ENCODE data around the gene MAGOH. TPM values are rescaled to one million over a fixed set of nuclear protein-coding genes. Genes with fewer than 3 reads are reported as not detected.
A peak's percentile ranks its signal among the peaks of the same experiment; 100 is the strongest.

The MAGOH gene
- total and polyA plus RNA-seq, 8 donors: 31.8 to 88.3 (median 76.8) TPM

DNA sequence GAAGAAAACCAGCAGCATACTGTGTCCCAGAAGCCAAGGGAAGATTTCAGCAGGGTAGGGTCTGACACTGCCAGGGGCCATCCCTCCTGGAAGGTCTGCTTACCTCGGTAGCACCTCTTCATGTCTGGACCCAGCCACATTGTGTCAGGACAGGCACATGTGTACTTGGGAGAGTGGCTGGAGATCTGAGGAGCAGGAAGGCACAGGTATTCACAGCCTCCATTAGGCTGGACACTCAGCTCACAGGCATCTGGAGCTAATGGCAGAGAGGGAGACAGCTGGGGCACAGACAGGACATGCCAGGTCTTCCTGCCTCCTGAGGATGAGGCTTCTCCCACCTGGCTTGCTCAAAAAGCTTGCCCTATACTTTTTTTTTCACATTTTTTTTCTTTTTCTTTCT, 19.9 kb upstream of the MAGOH start:
- peak; percentile 47 for ATAC-seq
- peaks cover 0 to 82% of the 10 kb centered on the region in 2 donors for H3K36me3 ChIP-seq

DNA sequence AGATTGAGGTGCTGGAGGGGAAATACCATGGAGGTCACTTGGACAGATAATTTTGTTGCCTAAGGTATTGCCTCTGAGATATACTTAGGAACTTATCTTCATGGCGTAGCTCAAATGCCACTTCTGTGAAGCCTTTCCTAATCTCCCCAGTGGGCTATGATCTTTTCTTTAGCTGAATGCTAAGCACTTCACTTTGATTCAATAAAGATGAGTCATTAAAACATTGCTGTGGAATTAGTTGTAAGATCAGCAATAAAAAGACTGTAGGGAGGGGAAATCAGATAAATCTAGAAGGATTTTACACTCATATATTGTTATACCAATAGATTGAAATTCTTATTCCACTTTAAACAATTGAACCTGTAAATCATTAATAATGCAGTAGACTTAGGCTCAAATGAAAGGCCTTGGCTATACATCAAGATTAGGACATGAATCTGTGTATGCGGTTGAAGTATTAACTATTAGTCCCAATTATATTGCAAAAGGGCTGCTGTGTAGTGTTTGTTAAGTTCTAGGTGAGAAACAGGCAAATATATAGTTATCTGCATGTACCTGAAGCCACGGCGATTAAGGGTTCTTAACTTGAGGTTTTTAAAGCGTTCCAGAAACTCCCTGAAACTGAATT, 19.2 kb upstream of the MAGOH start:
- peak; percentile 26 for ATAC-seq
- TF ChIP-seq, protein P1, sequence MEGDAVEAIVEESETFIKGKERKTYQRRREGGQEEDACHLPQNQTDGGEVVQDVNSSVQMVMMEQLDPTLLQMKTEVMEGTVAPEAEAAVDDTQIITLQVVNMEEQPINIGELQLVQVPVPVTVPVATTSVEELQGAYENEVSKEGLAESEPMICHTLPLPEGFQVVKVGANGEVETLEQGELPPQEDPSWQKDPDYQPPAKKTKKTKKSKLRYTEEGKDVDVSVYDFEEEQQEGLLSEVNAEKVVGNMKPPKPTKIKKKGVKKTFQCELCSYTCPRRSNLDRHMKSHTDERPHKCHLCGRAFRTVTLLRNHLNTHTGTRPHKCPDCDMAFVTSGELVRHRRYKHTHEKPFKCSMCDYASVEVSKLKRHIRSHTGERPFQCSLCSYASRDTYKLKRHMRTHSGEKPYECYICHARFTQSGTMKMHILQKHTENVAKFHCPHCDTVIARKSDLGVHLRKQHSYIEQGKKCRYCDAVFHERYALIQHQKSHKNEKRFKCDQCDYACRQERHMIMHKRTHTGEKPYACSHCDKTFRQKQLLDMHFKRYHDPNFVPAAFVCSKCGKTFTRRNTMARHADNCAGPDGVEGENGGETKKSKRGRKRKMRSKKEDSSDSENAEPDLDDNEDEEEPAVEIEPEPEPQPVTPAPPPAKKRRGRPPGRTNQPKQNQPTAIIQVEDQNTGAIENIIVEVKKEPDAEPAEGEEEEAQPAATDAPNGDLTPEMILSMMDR (IDR thresholded peaks at IDR 0.05): no peak
- Histone ChIP-seq H3K27me3 (no peaks in the 10 kb centered on the region), H3K4me1 (no peaks in the 10 kb centered on the region), H3K36me3 (peaks cover 0 to 78% of the 10 kb centered on the region in 2 donors), H3K9me3 (no peaks in the 10 kb centered on the region), H3K27ac (no peak overlapping the region), H3K4me3 (no peak overlapping the region)
- no peak for DNase-seq
- intact Hi-C loops (cut with DNase I): no loop called here

More for the DNA sequence above, 19.9 kb upstream of the MAGOH start:
- no peak for DNase-seq
- TF ChIP-seq, protein P1 (IDR thresholded peaks at IDR 0.05): no peak
- H3K27me3 ChIP-seq: no peaks in the 10 kb centered on the region
- no peak overlapping the region for H3K4me3 ChIP-seq
- no peaks in the 10 kb centered on the region for H3K9me3 ChIP-seq
- intact Hi-C loops (cut with DNase I): no loop called here
- H3K27ac ChIP-seq: no peak overlapping the region
- no peaks in the 10 kb centered on the region for H3K4me1 ChIP-seq

DNA sequence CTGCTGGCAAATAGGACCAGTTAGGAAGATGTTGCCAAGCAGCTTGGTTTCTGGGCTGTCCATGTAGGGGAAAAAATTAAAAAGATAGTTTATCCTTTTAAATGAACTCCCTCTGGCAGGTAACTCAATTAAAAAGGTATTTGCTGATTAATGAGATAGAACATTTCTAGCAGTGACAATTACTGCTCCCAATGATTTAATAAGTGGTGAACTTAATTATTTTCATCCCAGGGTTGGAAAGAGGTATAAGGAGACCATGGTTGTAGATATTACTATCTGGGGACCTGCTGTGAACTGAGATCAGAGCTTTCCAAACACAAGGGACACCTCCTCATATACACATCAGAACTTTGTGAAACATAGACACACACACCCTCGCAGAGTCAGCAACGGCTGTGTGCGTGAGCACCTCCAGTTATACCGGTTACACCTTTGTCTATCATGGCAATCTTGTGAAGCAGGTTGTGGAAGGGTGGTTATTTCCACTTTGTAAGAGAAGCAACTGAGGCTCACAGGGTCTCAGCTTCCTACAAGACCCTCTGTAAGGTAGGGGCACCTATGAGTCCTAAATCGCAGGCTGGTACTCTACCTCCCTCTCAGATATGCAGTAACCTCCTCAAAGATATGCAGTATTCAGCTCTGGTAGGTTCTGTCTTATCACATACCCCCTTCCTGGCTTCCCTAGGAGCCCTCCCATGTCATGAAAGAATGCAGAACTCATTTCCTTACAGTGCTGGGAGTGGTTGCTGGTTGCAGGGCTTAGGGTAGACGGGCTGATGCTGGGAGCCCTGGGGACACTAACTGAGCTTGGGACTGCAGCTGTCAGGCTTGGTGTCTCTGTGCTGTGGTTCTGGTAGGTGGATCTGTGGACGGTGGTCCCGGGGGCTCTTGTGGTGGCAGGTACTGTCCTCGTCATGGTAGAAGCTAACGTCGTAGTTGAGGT, 18.5 kb upstream of the MAGOH start:
- no peak overlapping the region for H3K4me3 ChIP-seq
- H3K36me3 ChIP-seq: peaks cover 0 to 77% of the 10 kb centered on the region in 2 donors
- TF ChIP-seq, protein P1 (IDR thresholded peaks at IDR 0.05): no peak
- DNase-seq (no peak), ATAC-seq (no peak)
- intact Hi-C loops (cut with DNase I): no loop called here
- H3K27me3 ChIP-seq: no peaks in the 10 kb centered on the region
- no peak overlapping the region for H3K27ac ChIP-seq
- H3K4me1 ChIP-seq: no peaks in the 10 kb centered on the region
- no peaks in the 10 kb centered on the region for H3K9me3 ChIP-seq

DNA sequence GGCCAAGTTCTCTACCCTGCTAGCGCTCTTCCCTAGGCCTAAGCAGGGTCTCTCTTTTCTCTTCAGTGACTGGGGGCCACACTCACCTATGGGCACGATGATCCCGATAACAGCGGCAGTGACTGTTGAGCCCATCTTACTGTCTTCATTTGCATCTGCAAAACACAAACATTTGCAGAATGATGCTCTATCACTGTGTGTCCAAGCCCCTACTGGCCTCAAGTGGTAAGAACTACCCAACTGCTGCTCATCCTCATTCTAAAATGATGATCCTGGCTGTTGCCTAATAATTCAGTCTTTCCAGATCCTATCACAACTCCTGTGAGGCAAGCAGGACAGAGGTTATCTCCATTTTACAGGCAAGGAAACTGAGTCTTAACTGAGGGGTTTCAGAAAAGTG, 16.7 kb upstream of the MAGOH start:
- TF ChIP-seq, protein P1 (IDR thresholded peaks at IDR 0.05): no peak
- Histone ChIP-seq H3K36me3 (peaks cover 0 to 68% of the 10 kb centered on the region in 2 donors), H3K4me1 (no peaks in the 10 kb centered on the region), H3K27me3 (no peaks in the 10 kb centered on the region), H3K9me3 (no peaks in the 10 kb centered on the region), H3K4me3 (no peak overlapping the region), H3K27ac (no peak overlapping the region)
- intact Hi-C loops (cut with DNase I): no loop called here
- ATAC-seq (no peak), DNase-seq (no peak)

DNA sequence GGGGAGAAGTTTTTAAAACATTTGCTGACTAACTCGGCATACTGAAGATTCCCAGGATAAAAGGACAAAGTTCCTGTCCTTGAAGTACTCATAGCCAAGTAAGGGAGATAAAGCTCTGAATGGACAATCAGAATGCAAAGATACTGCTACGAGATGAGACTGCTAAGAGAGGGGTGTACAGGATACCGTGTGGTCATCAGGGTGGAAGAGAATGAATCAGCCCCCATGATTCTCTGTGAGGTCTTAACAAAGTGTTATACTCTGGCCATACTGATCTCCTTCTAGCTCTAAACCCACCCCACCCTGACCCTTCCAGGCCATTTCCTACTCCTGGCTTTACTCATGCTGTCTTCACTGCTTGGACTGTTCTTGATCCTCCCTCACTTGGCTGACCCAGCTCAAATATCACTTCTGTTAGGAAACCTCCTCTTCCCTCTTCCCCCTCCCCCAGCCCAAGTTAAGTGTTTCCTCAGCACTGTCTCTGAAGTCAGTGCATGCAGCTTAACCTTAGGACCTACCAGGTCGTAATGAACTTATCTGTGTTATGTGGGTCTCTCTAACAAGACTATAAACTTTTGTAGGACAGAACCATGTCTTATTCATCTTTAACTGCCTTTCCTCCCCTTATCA, 15.8 kb upstream of the MAGOH start:
- ATAC-seq (no peak), DNase-seq (no peak)
- H3K4me1 ChIP-seq: no peaks in the 10 kb centered on the region
- no peak overlapping the region for H3K4me3 ChIP-seq
- TF ChIP-seq, protein P1 (IDR thresholded peaks at IDR 0.05): no peak
- H3K27me3 ChIP-seq: no peaks in the 10 kb centered on the region
- no peaks in the 10 kb centered on the region for H3K9me3 ChIP-seq
- H3K36me3 ChIP-seq: peaks cover 0 to 67% of the 10 kb centered on the region in 2 donors
- intact Hi-C loops (cut with DNase I): no loop called here
- no peak overlapping the region for H3K27ac ChIP-seq
